Measurements from ENCODE around the gene PDZD2.
A peak's percentile ranks its signal among the peaks of the same experiment; 100 is the strongest.
"Not testable (repeated sequence)": the region's sequence is repeated elsewhere in the genome, so short reads cannot be mapped to it uniquely, and the experiment has no call there.

PDZD2 gene

GRCh38 chr5:31996909-31997308, 358.0 kb downstream of the PDZD2 start:
- no peak for DNase-seq (ENCODE audit: low read depth in 2 of 3, low spot score in 1 of 3)

- no peak for DNase-seq (ENCODE audit: low read depth in 2 of 3, low spot score in 1 of 3)
Measured at GRCh38 chr5:31999470-31999869, 360.5 kb downstream of the PDZD2 start.

- no peak for DNase-seq (ENCODE audit: low read depth in 2 of 3, low spot score in 1 of 3)
Measured at GRCh38 chr5:32000731-32001130, 361.8 kb downstream of the PDZD2 start.

- DNase-seq (ENCODE audit: low read depth in 2 of 3, low spot score in 1 of 3), result no peak
Measured at GRCh38 chr5:32001284-32001683, 362.4 kb downstream of the PDZD2 start.

- no peak for DNase-seq (ENCODE audit: low read depth in 2 of 3, low spot score in 1 of 3)
Measured at GRCh38 chr5:32001707-32002106, 362.8 kb downstream of the PDZD2 start.

- DNase-seq (ENCODE audit: low read depth in 2 of 3, low spot score in 1 of 3), result no peak
Measured at GRCh38 chr5:32002755-32003154, 363.8 kb downstream of the PDZD2 start.

GRCh38 chr5:32003981-32004380, 365.1 kb downstream of the PDZD2 start:
- no peak for DNase-seq (ENCODE audit: low read depth in 2 of 3, low spot score in 1 of 3)

GRCh38 chr5:32004404-32004803, 365.5 kb downstream of the PDZD2 start:
- no peak for DNase-seq (ENCODE audit: low read depth in 2 of 3, low spot score in 1 of 3)

GRCh38 chr5:32008746-32009145, 369.8 kb downstream of the PDZD2 start:
- DNase-seq (ENCODE audit: low read depth in 2 of 3, low spot score in 1 of 3), result no peak

GRCh38 chr5:32013658-32014057, 374.7 kb downstream of the PDZD2 start:
- no peak for DNase-seq (ENCODE audit: low read depth in 2 of 3, low spot score in 1 of 3)

- DNase-seq (ENCODE audit: low read depth in 2 of 3, low spot score in 1 of 3), result no peak
Measured at GRCh38 chr5:32014096-32014745, 375.3 kb downstream of the PDZD2 start.

- DNase-seq (ENCODE audit: low read depth in 2 of 3, low spot score in 1 of 3), result not testable (repeated sequence)
Measured at GRCh38 chr5:32015262-32015661, 376.3 kb downstream of the PDZD2 start.

GRCh38 chr5:32017692-32018367, 378.9 kb downstream of the PDZD2 start:
- no peak for DNase-seq (ENCODE audit: low read depth in 2 of 3, low spot score in 1 of 3)

- no peak for DNase-seq (ENCODE audit: low read depth in 2 of 3, low spot score in 1 of 3)
Measured at GRCh38 chr5:32018476-32019436, 379.8 kb downstream of the PDZD2 start.

- peak in 1 of 3 donors; percentile 11 for DNase-seq (ENCODE audit: low read depth in 2 of 3, low spot score in 1 of 3)
Measured at GRCh38 chr5:32020271-32020670, 381.3 kb downstream of the PDZD2 start.

GRCh38 chr5:32020946-32021345, 382.0 kb downstream of the PDZD2 start:
- no peak for DNase-seq (ENCODE audit: low read depth in 2 of 3, low spot score in 1 of 3)

GRCh38 chr5:32021771-32022170, 382.8 kb downstream of the PDZD2 start:
- no peak for DNase-seq (ENCODE audit: low read depth in 2 of 3, low spot score in 1 of 3)

- DNase-seq (ENCODE audit: low read depth in 2 of 3, low spot score in 1 of 3), result no peak
Measured at GRCh38 chr5:32022638-32023037, 383.7 kb downstream of the PDZD2 start.

GRCh38 chr5:32023816-32024215, 384.9 kb downstream of the PDZD2 start:
- no peak for DNase-seq (ENCODE audit: low read depth in 2 of 3, low spot score in 1 of 3)

- no peak for DNase-seq (ENCODE audit: low read depth in 2 of 3, low spot score in 1 of 3)
Measured at GRCh38 chr5:32024751-32025150, 385.8 kb downstream of the PDZD2 start.

GRCh38 chr5:32027093-32027716, 388.3 kb downstream of the PDZD2 start:
- no peak for DNase-seq (ENCODE audit: low read depth in 2 of 3, low spot score in 1 of 3)
